GM18520 (cell line): Measurements from ENCODE around the gene C16orf74.

Experiments
- ATAC-seq: cut with Tn5 transposase; IDR thresholded peaks from one replicate; pipeline ENCODE4 v1.9.1; 2021; ENCODE audit not compliant: unreplicated experiment

C16orf74 gene

DNA sequence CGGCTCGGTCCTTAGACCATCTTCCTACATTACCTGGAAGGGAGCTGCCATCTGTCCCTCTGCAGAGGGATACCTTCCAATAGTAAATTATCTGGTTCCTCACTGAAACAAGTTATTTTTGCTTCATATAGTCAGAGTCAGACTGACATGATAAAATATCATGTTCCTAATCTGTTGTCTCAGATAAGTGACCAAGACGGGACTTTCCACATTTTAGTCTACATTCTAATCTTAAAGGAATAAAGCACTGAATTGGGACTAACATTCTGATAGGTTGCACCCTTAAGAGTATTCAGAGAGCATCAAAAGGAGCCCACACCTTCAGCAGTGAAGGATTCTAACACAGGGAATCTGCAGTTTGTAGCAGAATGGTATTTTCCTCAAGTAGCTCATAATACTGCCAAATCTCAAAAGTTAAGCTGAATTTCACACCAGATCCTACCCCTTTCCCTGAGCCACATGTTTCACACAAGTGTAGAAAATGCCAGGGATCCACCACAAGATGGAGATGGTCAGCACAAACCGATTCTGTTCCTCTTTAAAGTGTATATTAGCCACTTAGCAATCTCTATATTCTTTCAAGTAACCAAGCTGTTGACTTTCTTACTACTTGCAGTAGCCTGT lies 75.5 kb downstream of the C16orf74 start:
- ATAC-seq, result no peak

DNA sequence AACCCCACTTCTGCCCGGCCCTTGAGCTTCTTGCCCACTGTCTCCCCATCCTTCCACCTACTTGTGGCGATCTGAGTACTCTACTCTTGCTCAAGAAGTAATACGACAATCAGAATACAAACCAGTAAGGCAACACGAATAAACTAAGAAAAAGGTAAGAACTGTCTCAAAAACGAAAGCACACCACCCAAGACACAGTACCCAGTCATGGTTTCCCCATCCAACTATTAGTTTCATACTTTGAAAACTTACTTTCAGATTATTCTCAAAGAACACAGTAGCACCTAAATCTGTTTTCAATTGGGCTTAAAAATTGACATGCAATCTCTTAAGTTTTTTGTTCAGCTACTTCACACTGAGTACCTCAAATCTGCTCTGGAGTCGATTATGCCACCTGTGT lies 76.1 kb downstream of the C16orf74 start:
- ATAC-seq, result no peak

GRCh38 chr16:85674418-85674755 lies 76.5 kb downstream of the C16orf74 start:
- ATAC-seq, result no peak

DNA sequence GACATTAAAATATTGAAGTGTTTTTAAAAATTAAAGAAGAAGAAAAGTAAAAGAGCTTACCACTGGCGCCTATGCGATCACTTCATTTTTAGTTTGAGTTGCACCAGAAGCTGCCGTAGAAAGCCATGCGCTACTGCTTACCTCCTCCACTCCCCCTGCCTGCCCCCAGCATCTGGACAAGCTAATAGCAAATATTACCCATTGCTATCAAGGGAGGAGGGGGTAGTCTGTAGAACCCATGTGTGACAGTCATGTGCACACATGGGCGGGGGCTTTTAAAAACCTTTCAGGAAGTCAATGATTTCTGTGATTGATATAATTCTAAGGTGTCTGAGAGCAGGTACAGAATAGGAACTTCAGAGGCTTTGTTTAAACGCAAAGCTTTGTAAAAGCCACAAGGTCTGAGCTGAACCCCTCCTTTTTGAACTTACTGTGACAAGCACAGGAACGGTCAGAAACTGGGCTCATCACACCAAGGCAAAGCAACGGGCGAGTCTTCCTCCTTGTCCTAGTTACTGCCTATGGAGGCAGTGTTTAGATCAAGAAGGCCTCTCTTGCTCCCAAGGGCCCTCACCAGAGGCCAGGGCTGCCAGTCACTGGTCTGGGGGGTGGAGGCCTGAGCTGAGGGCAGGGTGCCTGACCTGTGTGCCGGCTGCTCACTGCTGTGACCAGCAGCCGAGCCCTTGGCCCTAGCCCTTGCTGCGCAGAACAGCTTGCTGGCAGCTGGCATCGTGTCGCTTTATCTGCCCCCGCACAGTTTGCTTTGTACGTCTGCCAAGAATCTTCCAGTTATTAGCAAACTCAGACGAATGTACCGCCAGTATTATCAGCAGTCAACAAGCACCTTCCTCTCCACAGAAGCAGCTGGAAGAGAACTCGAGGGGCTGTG lies 77.1 kb downstream of the C16orf74 start:
- no peak for ATAC-seq

GRCh38 chr16:85670840-85671239 lies 80.1 kb downstream of the C16orf74 start:
- ATAC-seq, result no peak

DNA sequence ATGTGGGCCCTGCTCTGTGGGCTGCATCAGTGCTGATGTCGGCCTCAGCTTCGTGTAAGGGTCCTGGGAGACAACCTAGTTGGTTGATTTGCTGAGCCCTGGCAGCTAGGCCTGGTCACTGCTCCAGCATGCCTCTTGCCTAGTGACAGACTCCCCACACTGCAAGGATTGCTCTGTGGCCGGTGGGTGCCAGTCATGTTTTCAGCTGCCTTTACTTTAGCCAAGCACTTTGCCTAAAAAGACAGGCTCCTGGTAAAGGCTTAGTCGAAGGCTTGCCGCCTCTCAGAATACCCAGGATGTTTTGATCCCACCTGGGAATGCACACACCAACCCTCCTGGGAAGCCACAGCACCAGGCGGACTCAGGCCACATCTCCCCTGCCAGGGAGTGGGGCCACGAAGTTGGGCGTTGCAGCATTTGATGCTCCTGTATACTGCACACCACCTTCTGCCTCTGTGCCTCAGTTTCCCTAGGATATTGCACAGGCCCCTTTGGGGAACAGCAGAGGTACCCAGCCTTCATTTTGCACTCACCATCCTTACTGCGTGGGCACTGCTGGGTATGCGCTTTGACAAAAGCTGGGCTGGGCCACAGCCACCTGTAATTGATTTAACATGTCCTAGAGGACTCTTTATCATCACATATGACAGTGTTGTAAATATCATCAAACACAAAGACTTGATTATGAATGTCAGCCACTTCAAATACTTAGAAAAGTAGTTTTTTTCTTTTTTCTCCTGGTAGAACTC lies 82.0 kb downstream of the C16orf74 start:
- no peak for ATAC-seq

GRCh38 chr16:85667841-85668413 lies 83.0 kb downstream of the C16orf74 start:
- no peak for ATAC-seq

- no peak for ATAC-seq
Observed at GRCh38 chr16:85667261-85667660, 83.6 kb downstream of the C16orf74 start.

- ATAC-seq, result no peak
Observed at GRCh38 chr16:85665929-85666328, 85.0 kb downstream of the C16orf74 start.

DNA sequence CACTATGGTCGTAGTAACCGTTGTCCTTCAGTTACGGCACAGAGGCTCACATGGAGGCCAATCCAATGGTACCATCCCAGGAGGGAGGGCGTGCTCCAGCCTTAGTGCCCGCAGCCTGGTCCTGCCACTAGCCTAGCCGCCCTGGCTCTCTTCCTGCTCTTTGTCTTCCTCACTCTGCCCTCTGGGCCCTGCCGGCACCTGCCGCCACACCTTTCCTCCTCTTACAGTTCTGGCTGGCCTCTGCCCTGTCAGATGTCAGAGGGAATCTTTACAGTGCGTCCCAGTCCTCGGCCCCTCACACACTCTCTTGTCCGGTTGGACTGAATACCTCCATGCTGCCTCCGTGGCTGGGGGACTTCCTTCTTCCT lies 85.5 kb downstream of the C16orf74 start:
- no peak for ATAC-seq

- ATAC-seq, result no peak
Observed at GRCh38 chr16:85664580-85665372, 86.1 kb downstream of the C16orf74 start.

DNA sequence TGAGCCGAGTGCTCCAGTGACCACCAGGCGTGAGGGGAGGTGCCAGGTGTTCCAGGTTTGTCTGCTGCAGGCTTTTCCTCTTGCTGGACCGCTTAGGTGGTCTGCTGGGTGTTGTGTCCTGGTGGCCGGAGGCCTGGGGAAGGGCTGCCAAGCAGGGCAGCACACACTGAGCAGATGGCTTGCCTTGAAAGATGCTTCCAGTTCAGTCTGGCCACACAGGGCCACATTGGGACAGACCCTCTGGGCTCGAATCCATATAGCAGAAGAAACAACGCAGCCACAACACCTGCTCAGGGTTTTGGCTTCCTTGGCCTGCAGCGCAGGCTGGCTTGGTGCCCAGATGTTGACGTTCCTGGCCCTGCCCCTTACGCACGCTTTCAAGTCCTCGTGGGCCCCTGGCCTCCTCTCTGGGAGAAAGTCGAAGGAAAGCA lies 87.0 kb downstream of the C16orf74 start:
- no peak for ATAC-seq

GRCh38 chr16:85662976-85663830 lies 87.7 kb downstream of the C16orf74 start:
- ATAC-seq, result no peak

GRCh38 chr16:85662482-85662812 lies 88.4 kb downstream of the C16orf74 start:
- no peak for ATAC-seq

DNA sequence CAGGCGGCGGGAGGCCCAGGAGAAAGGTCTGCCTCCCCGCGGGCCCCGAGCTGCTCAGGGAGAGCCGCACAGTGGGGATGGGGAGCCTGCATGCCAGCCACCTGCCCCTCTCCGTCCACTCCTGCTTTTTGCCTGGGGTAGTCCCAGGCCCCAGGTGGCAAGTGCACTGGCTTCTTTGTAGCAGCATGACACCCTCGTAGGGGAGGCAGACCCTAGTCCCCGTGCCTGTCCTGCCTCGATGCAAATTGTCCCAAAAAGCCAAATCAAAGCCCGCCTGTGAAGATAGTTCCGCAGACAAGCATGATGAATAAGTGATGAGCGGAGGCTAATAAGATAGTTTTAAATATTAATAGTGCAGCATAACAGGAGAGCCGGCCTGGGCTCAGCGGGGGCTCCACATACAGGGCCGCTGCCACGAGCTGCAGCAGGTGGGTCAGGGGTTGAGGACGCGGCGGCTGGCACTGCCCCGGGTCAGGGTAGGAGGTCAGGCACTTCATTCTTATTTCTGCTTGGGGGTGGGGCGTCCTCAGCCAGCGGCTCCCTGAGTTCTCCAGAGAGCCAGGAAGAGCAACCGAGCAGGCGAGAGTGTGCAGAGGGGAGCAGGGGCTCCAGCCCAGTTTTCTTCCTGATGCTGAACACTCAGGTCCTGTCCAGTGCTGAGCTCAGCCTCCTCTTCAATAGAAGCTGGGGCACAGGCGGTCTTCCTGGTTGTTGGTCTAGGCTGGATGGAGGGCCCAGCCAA lies 89.0 kb downstream of the C16orf74 start:
- no peak for ATAC-seq

- ATAC-seq, result no peak
Observed at GRCh38 chr16:85660843-85661739, 89.8 kb downstream of the C16orf74 start.

DNA sequence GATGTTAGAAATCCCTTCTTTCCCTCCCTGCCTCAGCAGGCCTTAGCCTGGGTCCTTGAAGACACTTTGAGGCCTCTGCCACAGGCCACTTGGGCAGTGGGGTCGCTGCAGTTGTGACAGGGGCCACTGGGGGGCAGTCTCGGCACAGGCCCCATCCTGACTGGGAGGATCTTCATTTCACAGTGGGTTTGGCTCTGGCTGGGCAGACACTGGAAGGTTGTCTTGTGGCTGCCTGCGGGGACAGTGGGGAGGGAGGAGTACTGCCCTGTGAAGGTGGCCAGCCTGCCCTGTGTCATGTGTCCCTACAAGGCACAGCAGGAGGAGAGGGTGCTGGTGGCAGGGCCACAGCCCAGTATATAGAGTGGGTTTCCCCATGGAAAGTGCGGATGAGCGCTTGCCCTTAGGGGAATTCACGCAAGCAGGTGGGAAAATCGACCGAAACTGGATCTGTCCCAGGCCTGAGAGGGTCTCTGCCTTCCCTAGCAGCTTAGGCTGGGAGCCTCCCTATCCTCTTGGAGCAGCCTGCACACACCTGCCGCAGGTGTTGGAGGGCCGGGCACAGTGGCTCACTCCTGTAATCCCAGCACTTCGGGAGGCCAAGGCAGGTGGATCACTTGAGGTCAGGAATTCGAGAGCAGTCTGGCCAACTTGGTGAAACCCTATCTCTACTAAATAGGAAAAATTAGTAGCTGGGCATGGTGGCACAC lies 90.9 kb downstream of the C16orf74 start:
- no peak for ATAC-seq

- no peak for ATAC-seq
Observed at GRCh38 chr16:85659336-85659735, 91.6 kb downstream of the C16orf74 start.
